Measurements from ENCODE around the gene SDK2.

Gene SDK2

DNA sequence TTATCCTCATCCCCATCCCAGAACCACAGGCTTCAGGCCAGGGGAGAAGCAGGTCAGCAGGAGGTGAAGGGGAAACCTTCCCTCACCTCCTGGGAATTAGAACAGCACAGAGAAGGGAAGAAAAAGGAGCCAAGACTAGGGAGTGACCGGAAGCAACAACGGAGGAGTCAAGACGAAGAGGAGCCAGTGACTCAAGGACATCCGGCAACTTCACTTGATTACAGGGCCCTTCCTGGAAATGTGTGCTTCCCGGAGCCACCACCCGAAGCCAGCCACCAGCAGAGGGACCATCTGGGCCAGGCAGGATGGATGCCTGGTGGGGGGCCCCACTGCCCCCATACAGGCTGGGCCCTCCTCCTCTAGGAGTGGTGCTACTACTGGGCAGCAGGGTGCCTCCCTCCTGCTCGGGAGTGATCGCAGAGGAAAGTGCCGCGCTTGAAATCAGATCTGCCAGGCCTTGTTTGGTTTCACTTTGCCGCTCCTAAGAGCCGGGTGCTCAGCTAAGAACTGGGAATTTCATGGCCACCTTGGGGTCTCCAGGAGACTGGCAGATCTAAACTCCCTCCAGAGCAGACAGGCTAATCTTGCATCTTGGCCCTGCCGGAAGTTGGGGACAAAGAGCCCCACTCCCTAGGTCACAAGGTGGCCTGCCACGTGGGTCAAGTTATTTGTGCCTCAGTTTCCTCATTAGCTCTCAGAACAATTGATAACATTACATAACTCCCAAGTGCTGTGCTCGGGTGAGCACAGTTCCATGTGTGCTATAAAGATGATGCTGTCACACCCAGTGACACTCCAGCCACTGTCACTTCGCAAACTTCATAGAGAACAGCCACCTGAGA, 339.1 kb downstream of the SDK2 start (continued):
- no peak for TF ChIP-seq ZSCAN23 (tag by site-specific recombination; IDR thresholded peaks at IDR 0.05)
- no peak for TF ChIP-seq ZNF670 (tag by site-specific recombination; IDR thresholded peaks at IDR 0.05; ENCODE audit: low read depth)
- no peak for TF ChIP-seq ZNF146 (tag by site-specific recombination; IDR thresholded peaks at IDR 0.05)
- no peak for TF ChIP-seq TCF7L2 (IDR thresholded peaks at IDR 0.05; ENCODE audit: borderline replicate concordance, low read depth, low read length)
- peak; percentile 57; the same call in 1 of the 2 replicates for TF ChIP-seq ZNF24 (tag by site-specific recombination; IDR thresholded peaks at IDR 0.05)
- TF ChIP-seq, protein P1, sequence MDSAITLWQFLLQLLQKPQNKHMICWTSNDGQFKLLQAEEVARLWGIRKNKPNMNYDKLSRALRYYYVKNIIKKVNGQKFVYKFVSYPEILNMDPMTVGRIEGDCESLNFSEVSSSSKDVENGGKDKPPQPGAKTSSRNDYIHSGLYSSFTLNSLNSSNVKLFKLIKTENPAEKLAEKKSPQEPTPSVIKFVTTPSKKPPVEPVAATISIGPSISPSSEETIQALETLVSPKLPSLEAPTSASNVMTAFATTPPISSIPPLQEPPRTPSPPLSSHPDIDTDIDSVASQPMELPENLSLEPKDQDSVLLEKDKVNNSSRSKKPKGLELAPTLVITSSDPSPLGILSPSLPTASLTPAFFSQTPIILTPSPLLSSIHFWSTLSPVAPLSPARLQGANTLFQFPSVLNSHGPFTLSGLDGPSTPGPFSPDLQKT (IDR thresholded peaks at IDR 0.05; ENCODE audit: borderline replicate concordance, low read depth, low read length) = no peak
- peak; percentile 76; the same call in 1 of the 2 replicates for TF ChIP-seq ZNF561 (tag by site-specific recombination; IDR thresholded peaks at IDR 0.05; ENCODE audit: borderline replicate concordance)
- TF ChIP-seq ZEB2 (tag by site-specific recombination; IDR thresholded peaks at IDR 0.05) = no peak
- TF ChIP-seq, protein P2, sequence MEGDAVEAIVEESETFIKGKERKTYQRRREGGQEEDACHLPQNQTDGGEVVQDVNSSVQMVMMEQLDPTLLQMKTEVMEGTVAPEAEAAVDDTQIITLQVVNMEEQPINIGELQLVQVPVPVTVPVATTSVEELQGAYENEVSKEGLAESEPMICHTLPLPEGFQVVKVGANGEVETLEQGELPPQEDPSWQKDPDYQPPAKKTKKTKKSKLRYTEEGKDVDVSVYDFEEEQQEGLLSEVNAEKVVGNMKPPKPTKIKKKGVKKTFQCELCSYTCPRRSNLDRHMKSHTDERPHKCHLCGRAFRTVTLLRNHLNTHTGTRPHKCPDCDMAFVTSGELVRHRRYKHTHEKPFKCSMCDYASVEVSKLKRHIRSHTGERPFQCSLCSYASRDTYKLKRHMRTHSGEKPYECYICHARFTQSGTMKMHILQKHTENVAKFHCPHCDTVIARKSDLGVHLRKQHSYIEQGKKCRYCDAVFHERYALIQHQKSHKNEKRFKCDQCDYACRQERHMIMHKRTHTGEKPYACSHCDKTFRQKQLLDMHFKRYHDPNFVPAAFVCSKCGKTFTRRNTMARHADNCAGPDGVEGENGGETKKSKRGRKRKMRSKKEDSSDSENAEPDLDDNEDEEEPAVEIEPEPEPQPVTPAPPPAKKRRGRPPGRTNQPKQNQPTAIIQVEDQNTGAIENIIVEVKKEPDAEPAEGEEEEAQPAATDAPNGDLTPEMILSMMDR (tag by site-specific recombination; IDR thresholded peaks at IDR 0.05) = peak; percentile 93
- no peak for TF ChIP-seq ZFP3 (tag by site-specific recombination; IDR thresholded peaks at IDR 0.05; ENCODE audit: low read depth)
- TF ChIP-seq ZNF768 (tag by site-specific recombination; IDR thresholded peaks at IDR 0.05) = no peak
- TF ChIP-seq ZNF112 (tag by site-specific recombination; IDR thresholded peaks at IDR 0.05) = no peak
- TF ChIP-seq, protein P3, sequence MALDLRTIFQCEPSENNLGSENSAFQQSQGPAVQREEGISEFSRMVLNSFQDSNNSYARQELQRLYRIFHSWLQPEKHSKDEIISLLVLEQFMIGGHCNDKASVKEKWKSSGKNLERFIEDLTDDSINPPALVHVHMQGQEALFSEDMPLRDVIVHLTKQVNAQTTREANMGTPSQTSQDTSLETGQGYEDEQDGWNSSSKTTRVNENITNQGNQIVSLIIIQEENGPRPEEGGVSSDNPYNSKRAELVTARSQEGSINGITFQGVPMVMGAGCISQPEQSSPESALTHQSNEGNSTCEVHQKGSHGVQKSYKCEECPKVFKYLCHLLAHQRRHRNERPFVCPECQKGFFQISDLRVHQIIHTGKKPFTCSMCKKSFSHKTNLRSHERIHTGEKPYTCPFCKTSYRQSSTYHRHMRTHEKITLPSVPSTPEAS (tag by site-specific recombination; IDR thresholded peaks at IDR 0.05) = peak; percentile 41
- TF ChIP-seq, protein P4, sequence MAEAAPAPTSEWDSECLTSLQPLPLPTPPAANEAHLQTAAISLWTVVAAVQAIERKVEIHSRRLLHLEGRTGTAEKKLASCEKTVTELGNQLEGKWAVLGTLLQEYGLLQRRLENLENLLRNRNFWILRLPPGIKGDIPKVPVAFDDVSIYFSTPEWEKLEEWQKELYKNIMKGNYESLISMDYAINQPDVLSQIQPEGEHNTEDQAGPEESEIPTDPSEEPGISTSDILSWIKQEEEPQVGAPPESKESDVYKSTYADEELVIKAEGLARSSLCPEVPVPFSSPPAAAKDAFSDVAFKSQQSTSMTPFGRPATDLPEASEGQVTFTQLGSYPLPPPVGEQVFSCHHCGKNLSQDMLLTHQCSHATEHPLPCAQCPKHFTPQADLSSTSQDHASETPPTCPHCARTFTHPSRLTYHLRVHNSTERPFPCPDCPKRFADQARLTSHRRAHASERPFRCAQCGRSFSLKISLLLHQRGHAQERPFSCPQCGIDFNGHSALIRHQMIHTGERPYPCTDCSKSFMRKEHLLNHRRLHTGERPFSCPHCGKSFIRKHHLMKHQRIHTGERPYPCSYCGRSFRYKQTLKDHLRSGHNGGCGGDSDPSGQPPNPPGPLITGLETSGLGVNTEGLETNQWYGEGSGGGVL (tag by site-specific recombination; IDR thresholded peaks at IDR 0.05) = peak; percentile 60
- no peak for TF ChIP-seq ZNF211 (tag by site-specific recombination; IDR thresholded peaks at IDR 0.05; ENCODE audit: low read depth)
- TF ChIP-seq SP3 (tag by site-specific recombination; IDR thresholded peaks at IDR 0.05) = peak; percentile 51; the same call in 1 of the 2 replicates
- no peak for TF ChIP-seq ZNF132 (tag by site-specific recombination; IDR thresholded peaks at IDR 0.05; ENCODE audit: borderline replicate concordance)
- TF ChIP-seq ZNF660 (tag by site-specific recombination; IDR thresholded peaks at IDR 0.05) = no peak; the same call in 1 of the 2 replicates
- TF ChIP-seq, protein P5, sequence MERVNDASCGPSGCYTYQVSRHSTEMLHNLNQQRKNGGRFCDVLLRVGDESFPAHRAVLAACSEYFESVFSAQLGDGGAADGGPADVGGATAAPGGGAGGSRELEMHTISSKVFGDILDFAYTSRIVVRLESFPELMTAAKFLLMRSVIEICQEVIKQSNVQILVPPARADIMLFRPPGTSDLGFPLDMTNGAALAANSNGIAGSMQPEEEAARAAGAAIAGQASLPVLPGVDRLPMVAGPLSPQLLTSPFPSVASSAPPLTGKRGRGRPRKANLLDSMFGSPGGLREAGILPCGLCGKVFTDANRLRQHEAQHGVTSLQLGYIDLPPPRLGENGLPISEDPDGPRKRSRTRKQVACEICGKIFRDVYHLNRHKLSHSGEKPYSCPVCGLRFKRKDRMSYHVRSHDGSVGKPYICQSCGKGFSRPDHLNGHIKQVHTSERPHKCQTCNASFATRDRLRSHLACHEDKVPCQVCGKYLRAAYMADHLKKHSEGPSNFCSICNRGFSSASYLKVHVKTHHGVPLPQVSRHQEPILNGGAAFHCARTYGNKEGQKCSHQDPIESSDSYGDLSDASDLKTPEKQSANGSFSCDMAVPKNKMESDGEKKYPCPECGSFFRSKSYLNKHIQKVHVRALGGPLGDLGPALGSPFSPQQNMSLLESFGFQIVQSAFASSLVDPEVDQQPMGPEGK (tag by site-specific recombination; IDR thresholded peaks at IDR 0.05) = peak; percentile 97
- peak; percentile 80 for TF ChIP-seq OSR2 (tag by site-specific recombination; IDR thresholded peaks at IDR 0.05)
- no peak for TF ChIP-seq ZNF391 (tag by site-specific recombination; IDR thresholded peaks at IDR 0.05; ENCODE audit: borderline replicate concordance, low read depth)
- TF ChIP-seq SETDB1 (IDR thresholded peaks at IDR 0.05; ENCODE audit: insufficient read length, low read length) = no peak
- TF ChIP-seq, protein P6, sequence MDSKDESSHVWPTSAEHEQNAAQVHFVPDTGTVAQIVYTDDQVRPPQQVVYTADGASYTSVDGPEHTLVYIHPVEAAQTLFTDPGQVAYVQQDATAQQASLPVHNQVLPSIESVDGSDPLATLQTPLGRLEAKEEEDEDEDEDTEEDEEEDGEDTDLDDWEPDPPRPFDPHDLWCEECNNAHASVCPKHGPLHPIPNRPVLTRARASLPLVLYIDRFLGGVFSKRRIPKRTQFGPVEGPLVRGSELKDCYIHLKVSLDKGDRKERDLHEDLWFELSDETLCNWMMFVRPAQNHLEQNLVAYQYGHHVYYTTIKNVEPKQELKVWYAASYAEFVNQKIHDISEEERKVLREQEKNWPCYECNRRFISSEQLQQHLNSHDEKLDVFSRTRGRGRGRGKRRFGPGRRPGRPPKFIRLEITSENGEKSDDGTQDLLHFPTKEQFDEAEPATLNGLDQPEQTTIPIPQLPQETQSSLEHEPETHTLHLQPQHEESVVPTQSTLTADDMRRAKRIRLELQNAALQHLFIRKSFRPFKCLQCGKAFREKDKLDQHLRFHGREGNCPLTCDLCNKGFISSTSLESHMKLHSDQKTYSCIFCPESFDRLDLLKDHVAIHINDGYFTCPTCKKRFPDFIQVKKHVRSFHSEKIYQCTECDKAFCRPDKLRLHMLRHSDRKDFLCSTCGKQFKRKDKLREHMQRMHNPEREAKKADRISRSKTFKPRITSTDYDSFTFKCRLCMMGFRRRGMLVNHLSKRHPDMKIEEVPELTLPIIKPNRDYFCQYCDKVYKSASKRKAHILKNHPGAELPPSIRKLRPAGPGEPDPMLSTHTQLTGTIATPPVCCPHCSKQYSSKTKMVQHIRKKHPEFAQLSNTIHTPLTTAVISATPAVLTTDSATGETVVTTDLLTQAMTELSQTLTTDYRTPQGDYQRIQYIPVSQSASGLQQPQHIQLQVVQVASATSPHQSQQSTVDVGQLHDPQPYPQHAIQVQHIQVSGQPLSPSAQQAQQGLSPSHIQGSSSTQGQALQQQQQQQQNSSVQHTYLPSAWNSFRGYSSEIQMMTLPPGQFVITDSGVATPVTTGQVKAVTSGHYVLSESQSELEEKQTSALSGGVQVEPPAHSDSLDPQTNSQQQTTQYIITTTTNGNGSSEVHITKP (tag by site-specific recombination; IDR thresholded peaks at IDR 0.05) = peak; percentile 58
- TF ChIP-seq ZNF707 (tag by site-specific recombination; IDR thresholded peaks at IDR 0.05) = no peak
- no peak for TF ChIP-seq KLF9 (tag by site-specific recombination; IDR thresholded peaks at IDR 0.05; ENCODE audit: low read depth)
- TF ChIP-seq EGR2 (tag by site-specific recombination; IDR thresholded peaks at IDR 0.05; ENCODE audit: low read depth) = no peak
